Mesodermal cell (in vitro differentiated cells): ENCODE measurements around the gene PTF1A.

Experiments used
- H3K27ac ChIP-seq: 2 replicates; pipeline ENCODE4 v1.7.0; 2013; ENCODE audit warnings: mild to moderate bottlenecking, low read depth, low read length, moderate library complexity; ENCODE audit not compliant: severe bottlenecking
- H3K36me3 ChIP-seq: 2 replicates; pipeline ENCODE4 v1.7.1; 2013; ENCODE audit warnings: mild to moderate bottlenecking, low read length, moderate library complexity; ENCODE audit not compliant: control insufficient read depth, insufficient read depth
- H3K4me1 ChIP-seq: one replicate; pipeline ENCODE4 v1.7.1; 2013; ENCODE audit warnings: mild to moderate bottlenecking, low read length; ENCODE audit not compliant: insufficient read depth, control insufficient read depth, poor library complexity, severe bottlenecking
- H3K4me3 ChIP-seq: 2 replicates; pipeline ENCODE4 v1.7.0; 2013; ENCODE audit warnings: low read length, control low read depth, mild to moderate bottlenecking; ENCODE audit not compliant: insufficient read depth, poor library complexity, severe bottlenecking; ENCODE audit errors: extremely low read depth
- H3K9me3 ChIP-seq: 2 replicates; pipeline ENCODE4 v1.7.1; 2013; ENCODE audit warnings: mild to moderate bottlenecking, low read length, moderate library complexity; ENCODE audit not compliant: control insufficient read depth
- WGBS, 2 experiments: methylation state at CpG; one replicate each; pipeline ENCODE4 v1.1.5; 2013; ENCODE audit warnings: missing lambda C conversion rate in 2 of 2; ENCODE audit not compliant: insufficient coverage in 2 of 2; 5-methylcytosine and 5-hydroxymethylcytosine counted together

Gene PTF1A

DNA sequence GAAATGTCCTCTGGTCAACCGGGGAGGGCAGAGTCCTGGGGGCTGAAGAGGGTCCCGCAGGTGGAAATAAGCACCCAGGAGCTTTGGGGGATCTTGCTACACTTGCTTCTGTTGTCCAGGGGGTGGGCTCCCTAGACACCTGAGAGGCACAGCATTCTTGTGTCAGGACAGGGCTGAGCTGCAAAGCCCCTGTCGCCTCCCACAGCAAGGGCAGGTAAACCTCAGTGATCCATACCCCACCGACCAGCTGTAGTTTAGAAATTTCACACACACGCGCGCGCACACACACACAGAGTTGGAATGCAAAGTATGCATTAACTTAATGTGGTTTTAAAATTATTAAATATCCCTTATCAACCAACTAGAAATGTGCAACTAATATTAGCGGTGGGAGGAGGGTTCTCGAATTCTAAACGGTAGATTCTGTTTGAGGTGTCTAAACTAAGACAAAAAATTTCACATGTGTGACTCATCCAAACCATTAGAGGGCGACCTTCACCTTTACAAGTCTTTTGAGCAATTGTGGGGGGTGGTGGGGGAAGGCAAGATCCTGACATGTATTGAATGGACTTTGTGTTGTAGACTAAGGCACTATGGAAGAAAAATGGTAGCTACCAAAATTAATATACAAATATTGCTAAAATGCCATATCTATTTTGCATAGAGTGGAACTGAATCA, 34.3 kb upstream of the PTF1A start:
- 50 to 57% methylated on average over 2 to 3 of the region's 12 CpGs for WGBS, 2 experiments
- peak overlapping the region; percentile 23 for H3K4me3 ChIP-seq

GRCh38 chr10:23158370-23158769, 33.7 kb upstream of the PTF1A start:
- H3K4me1 ChIP-seq = no peaks in the 10 kb centered on the region
- H3K27ac ChIP-seq = no peak overlapping the region
- WGBS, 2 experiments = 0% methylated on average over 1 of the region's 5 CpGs; no CpG with 5 or more reads in 1 of the 2 experiments
- no peaks in the 10 kb centered on the region for H3K9me3 ChIP-seq
- H3K4me3 ChIP-seq = peak overlapping the region; percentile 23
- H3K36me3 ChIP-seq = no peaks in the 10 kb centered on the region

More for the DNA sequence above, 34.3 kb upstream of the PTF1A start:
- Histone ChIP-seq H3K36me3 (no peaks in the 10 kb centered on the region), H3K27ac (no peak overlapping the region), H3K9me3 (no peaks in the 10 kb centered on the region), H3K4me1 (no peaks in the 10 kb centered on the region)

DNA sequence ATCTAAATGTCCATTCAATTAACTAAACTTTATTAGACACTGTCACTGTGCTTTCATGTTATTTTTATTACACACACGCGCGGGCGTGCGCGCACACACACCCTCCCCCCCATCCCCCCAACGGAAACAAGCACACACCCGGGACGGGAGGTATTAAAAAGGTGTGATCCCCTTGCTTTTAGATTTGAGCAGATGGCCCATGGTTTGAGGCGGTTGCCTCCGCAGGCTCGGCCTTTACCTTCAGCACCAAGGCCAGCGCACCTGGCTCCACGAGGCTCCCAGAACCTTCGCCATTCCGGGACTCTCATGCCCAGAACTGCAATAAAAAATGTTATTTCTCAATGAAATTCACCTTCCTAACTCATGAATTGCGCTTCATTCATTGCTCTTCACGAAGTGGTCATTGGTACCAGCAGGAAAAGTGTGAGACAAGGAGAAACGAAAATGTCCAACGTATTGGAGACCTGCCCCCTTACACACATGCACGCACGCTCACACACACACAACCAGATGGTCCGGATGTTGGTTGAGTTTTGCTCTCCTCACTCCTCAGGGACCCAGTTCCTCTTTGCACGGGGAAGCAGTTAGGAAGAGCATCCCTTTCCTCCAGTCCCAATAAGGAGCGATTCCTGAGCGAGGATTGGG, 20.8 kb upstream of the PTF1A start:
- Histone ChIP-seq H3K27ac (no peak overlapping the region), H3K4me1 (no peaks in the 10 kb centered on the region), H3K9me3 (no peaks in the 10 kb centered on the region), H3K36me3 (no peaks in the 10 kb centered on the region), H3K4me3 (no peak overlapping the region)
- WGBS, 2 experiments = 18 to 19% methylated on average over 11 to 12 of the region's 26 CpGs

DNA sequence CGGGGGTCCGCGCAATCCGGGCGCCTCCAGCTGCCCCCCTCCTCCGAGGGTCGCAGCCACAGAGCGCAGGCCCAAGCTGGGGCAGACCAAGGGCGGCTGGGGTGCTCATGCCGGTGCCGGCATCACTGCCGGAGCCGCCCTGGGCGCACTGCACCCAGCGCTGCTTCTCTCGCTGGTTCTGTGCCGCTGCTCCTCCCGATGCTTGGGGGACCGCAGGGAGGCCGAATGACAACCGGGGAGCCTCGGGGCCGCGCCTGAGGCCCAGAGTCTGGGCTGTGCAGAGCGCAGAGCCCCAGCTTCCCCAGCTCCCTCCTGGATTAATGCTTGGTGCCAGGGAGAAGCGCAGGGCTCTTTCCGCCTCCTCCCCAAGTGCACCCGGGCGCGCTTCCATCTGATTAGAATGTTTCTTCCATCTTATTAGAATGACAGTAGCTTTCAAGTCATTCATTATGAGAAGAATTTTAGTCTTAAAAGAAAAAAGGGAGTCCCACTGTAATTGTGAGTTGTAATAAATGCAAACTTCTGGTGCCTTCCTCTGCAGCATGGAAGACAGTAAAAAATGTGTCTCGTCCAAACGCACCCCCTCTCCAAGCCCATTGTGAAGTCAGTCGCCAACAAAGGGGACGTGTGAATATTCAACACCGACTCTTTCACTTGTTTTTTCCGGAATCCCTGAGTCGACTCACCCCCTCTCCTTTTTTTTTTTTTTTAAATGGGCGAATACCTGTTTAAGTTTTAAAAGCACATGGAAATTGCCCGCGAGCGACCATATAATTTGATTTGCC, 19.5 kb upstream of the PTF1A start:
- Histone ChIP-seq H3K4me1 (no peaks in the 10 kb centered on the region), H3K27ac (no peak overlapping the region), H3K4me3 (no peak overlapping the region), H3K9me3 (no peaks in the 10 kb centered on the region), H3K36me3 (no peaks in the 10 kb centered on the region)
- 2 to 3% methylated on average over 27 to 28 of the region's 41 CpGs for WGBS, 2 experiments

DNA sequence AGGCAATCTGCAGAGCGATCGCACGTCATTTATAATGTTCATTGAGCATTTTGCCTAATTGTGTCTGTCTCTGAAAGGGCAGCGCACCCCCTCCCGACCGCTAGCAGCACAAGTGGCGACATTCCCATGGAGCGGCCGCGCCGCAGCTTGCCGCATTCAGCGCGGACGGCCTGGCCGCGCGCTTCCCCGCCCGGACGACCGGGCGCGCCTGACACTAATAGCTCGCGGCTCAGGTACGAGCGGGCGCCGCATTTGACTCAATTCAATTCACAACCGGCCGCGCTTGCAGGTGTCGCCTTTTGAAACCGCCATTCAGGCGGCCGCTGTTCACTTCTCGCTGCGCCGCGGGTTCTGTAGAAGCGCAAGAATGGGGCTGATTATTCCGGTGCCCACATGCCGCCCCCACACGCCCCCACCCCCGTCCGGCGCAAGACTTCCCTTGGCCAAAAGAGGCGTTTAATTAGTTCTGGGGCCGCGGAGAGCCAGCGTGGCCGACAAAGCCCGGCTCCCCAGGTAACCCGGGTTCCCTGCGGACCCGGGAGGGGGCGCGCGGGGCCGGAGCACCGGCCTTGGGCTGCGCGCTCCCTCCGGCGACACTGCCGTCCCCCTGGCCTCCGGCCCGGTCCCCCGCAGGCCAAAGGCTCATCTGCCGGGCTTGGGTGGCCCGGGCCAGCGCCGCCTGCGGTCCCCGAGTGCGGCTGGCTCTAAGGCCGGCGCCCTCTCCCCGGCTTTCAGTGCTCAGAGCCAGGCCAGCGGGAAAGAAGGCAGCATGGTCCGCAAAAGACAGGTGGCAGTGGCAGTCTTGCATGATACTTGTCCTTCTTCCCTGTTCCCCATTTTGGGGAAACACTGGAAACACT, 18.7 kb upstream of the PTF1A start:
- no peak overlapping the region for H3K27ac ChIP-seq
- no peaks in the 10 kb centered on the region for H3K36me3 ChIP-seq
- no peaks in the 10 kb centered on the region for H3K9me3 ChIP-seq
- H3K4me1 ChIP-seq = no peaks in the 10 kb centered on the region
- WGBS, 2 experiments = 1% methylated on average over 64 to 82 of the region's 82 CpGs
- no peak overlapping the region for H3K4me3 ChIP-seq

- Histone ChIP-seq H3K9me3 (no peaks in the 10 kb centered on the region), H3K27ac (no peak overlapping the region), H3K4me1 (no peaks in the 10 kb centered on the region), H3K4me3 (no peak overlapping the region), H3K36me3 (no peaks in the 10 kb centered on the region)
- WGBS, 2 experiments = 2 to 3% methylated on average over 63 to 77 of the region's 88 CpGs
Measured at GRCh38 chr10:23174074-23174976, 17.8 kb upstream of the PTF1A start.

GRCh38 chr10:23174977-23175512, 17.1 kb upstream of the PTF1A start:
- WGBS, 2 experiments = 28 to 31% methylated on average over 11 to 14 of the region's 14 CpGs
- no peaks in the 10 kb centered on the region for H3K9me3 ChIP-seq
- no peak overlapping the region for H3K27ac ChIP-seq
- no peaks in the 10 kb centered on the region for H3K36me3 ChIP-seq
- no peaks in the 10 kb centered on the region for H3K4me1 ChIP-seq
- no peak overlapping the region for H3K4me3 ChIP-seq

DNA sequence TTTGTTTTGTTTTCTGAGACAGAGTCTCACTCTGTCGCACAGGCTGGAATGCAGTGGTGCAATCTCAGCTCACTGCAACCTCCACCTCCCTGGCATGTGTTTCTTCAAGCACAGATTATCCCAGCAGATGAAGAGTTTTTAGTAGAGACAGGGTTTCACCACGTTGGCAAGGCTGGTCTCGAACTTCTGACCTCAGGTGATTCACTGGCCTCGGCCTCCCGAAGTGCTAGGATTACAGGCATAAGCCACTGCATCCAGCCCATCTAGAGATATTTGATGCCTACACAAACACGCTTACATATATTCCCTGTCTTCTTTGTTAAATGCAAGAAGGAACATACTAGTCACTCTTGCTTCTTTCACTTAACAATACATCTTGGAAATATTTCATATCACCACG, 5.9 kb upstream of the PTF1A start:
- no peak overlapping the region for H3K27ac ChIP-seq
- H3K9me3 ChIP-seq = no peaks in the 10 kb centered on the region
- no peak overlapping the region for H3K4me3 ChIP-seq
- no peaks in the 10 kb centered on the region for H3K36me3 ChIP-seq
- no peaks in the 10 kb centered on the region for H3K4me1 ChIP-seq
- WGBS, 2 experiments = 74 to 77% methylated on average over 7 of the region's 7 CpGs

GRCh38 chr10:23186697-23187096, 5.4 kb upstream of the PTF1A start:
- Histone ChIP-seq H3K4me3 (no peak overlapping the region), H3K4me1 (no peaks in the 10 kb centered on the region), H3K9me3 (no peaks in the 10 kb centered on the region), H3K27ac (no peak overlapping the region), H3K36me3 (no peaks in the 10 kb centered on the region)
- WGBS, 2 experiments = 37 to 60% methylated on average over 1 to 2 of the region's 5 CpGs
